MCF 10A (cell line): ENCODE measurements around the gene ZNF697. TPM values are rescaled to one million over a fixed set of nuclear protein-coding genes. Genes with fewer than 3 reads are reported as not detected.

Experiments
- BruUV-seq: library from RNA; stranded (reverse); fragments of 400-500 nt; replicated peaks from 2 replicates; lab custom pipeline; 2021; lab: Mats Ljungman, UMichigan
- CTCF ChIA-PET: fragments of 300-600 bp; sonication (Branson Sonifier 250); formaldehyde crosslinking; extraction: SDS; loops from one replicate; lab custom pipeline; 2021; ENCODE audit warnings: antibody characterized with exemption, inconsistent platforms; lab: Yijun Ruan, JAX
- POLR2A ChIA-PET: fragments of 300-600, 350-650 bp; sonication (Branson Sonifier 250); formaldehyde crosslinking; extraction: SDS; loops from one replicate; lab custom pipeline; 2020; ENCODE audit warnings: antibody characterized with exemption, inconsistent platforms; lab: Yijun Ruan, JAX
- DNase-seq: peaks from one replicate; pipeline ENCODE4 v3.0.0-alpha.2; 2018; ENCODE audit not compliant: unreplicated experiment
- H3K27ac Mint-ChIP-seq: one replicate; pipeline ENCODE4 v1.8.0; 2022; ENCODE audit warnings: mild to moderate bottlenecking, low read depth, mixed read lengths; ENCODE audit not compliant: unreplicated experiment
- H3K27me3 Mint-ChIP-seq: one replicate; pipeline ENCODE4 v1.8.0; 2022; ENCODE audit warnings: mixed read lengths; ENCODE audit not compliant: insufficient read depth, unreplicated experiment
- H3K36me3 Mint-ChIP-seq: one replicate; pipeline ENCODE4 v1.8.0; 2022; ENCODE audit warnings: mild to moderate bottlenecking, moderate library complexity, mixed read lengths; ENCODE audit not compliant: insufficient read depth, unreplicated experiment
- H3K4me1 Mint-ChIP-seq: one replicate; pipeline ENCODE4 v1.8.0; 2022; ENCODE audit warnings: mixed read lengths; ENCODE audit not compliant: insufficient read depth, unreplicated experiment
- H3K4me3 Mint-ChIP-seq: one replicate; pipeline ENCODE4 v1.8.0; 2022; ENCODE audit warnings: mild to moderate bottlenecking, moderate library complexity, mixed read lengths; ENCODE audit not compliant: unreplicated experiment
- H3K9me3 Mint-ChIP-seq: one replicate; pipeline ENCODE4 v1.8.0; 2022; ENCODE audit warnings: mixed read lengths; ENCODE audit not compliant: unreplicated experiment
- intact Hi-C: fragments of 100-400 bp; cut with micrococcal nuclease; formaldehyde crosslinking; loops from 2 replicates; pipeline ENCODE4 v1.14.1; 2022
- total RNA-seq: library from RNA; stranded (reverse); gene quantifications from 2 replicates; pipeline ENCODE4 v1.2.3, GENCODE V29; 2022
- TF ChIP-seq, protein P1 (sequence below): fragments of 200-600 bp; IDR thresholded peaks from one replicate; pipeline ENCODE4 v1.8.0; 2022; ENCODE audit warnings: antibody characterized with exemption, mild to moderate bottlenecking; ENCODE audit not compliant: unreplicated experiment

The ZNF697 gene
- total RNA-seq, 1 experiment from 2014 or later, result 13.2 TPM

DNA sequence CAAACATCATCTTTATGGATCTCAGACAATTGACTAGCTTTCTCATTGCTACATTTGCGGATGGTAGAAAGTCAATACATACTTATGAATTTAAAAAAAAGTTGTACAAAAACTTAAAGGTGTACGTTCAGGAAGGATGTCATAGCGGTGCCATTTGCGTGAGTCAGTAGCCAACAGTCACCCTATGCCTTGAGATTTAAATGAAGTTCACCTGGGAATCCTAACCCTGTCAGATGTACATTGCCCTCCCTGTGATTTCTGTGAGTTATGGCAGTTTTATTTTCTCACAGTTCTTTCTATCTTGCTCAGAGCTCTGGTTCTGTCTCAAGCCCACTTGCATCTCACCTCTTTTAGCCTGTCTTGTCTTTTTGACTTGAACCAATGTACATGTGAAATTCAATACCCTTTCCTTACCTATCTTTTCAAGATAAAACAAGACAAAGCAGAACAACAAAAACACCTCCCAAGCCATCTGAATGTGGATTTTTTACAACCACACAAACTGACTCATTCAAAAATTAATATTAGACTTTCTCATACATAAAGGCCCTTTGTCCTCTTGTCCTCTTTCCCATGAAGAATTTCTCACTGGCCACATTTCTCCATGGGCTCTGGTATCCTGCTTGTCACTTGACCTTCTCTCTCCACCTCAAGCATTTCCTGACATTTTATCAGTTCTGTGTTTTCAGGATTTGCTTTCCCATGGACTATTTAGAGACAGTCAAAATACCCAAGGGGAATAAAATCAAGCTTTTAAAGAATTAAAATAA, 25.3 kb upstream of the ZNF697 start:
- Mint-ChIP-seq H3K9me3 (no peaks in the 10 kb centered on the region), H3K4me3 (no peak overlapping the region), H3K36me3 (no peaks in the 10 kb centered on the region), H3K27me3 (no peaks in the 10 kb centered on the region), H3K27ac (no peak overlapping the region), H3K4me1 (peaks cover 21% of the 10 kb centered on the region)
- intact Hi-C loops, result no loop called here
- BruUV-seq, result no TSS peak
- TF ChIP-seq, protein P1, sequence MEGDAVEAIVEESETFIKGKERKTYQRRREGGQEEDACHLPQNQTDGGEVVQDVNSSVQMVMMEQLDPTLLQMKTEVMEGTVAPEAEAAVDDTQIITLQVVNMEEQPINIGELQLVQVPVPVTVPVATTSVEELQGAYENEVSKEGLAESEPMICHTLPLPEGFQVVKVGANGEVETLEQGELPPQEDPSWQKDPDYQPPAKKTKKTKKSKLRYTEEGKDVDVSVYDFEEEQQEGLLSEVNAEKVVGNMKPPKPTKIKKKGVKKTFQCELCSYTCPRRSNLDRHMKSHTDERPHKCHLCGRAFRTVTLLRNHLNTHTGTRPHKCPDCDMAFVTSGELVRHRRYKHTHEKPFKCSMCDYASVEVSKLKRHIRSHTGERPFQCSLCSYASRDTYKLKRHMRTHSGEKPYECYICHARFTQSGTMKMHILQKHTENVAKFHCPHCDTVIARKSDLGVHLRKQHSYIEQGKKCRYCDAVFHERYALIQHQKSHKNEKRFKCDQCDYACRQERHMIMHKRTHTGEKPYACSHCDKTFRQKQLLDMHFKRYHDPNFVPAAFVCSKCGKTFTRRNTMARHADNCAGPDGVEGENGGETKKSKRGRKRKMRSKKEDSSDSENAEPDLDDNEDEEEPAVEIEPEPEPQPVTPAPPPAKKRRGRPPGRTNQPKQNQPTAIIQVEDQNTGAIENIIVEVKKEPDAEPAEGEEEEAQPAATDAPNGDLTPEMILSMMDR, result no peak
- ChIA-PET CTCF (interaction anchor here (0.6 to 9.6 kb wide), 10 partner anchors 12 to 236 kb away, joined by 3 to 260 read pairs (median 26); partner anchors contain the start of gene ZNF697), POLR2A (interaction anchor here (0.9 to 8.7 kb wide), 9 partner anchors 9 to 68 kb away, joined by 3 to 161 read pairs (median 7); partner anchors contain the start of gene ZNF697)
- no peak for DNase-seq

DNA sequence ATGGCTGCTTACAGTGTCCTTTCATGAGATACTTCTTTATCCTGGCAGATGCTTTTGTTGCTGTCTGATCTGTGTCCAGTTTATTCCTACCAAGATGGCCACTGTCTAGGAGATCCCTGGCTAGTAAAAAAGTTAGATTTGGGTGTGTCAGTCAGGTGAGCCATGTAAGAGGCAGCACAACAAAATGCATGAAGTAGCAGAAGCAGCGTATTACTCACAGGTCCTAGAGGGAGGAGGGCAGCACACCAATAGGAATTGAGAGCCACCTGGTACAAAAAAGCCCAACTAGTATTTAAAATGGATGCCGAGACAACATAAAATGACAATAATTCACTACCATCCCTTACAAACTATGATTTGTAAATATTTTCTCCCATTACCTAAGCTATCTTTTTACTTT, 22.8 kb upstream of the ZNF697 start:
- CTCF ChIA-PET, result interaction anchor here (0.9 to 9.6 kb wide), 2 partner anchors 24 to 61 kb away, joined by 3 to 134 read pairs; partner anchors contain the start of gene ZNF697
- H3K36me3 Mint-ChIP-seq, result no peaks in the 10 kb centered on the region
- BruUV-seq, result no TSS peak
- no peaks in the 10 kb centered on the region for H3K27me3 Mint-ChIP-seq
- TF ChIP-seq, protein P1, result no peak
- H3K4me3 Mint-ChIP-seq, result no peak overlapping the region
- intact Hi-C loops, result no loop called here
- no peak for DNase-seq
- POLR2A ChIA-PET, result interaction anchor here (8.7 kb wide), 1 partner anchor 20 kb away, joined by 161 read pairs; the partner anchor contains the start of gene ZNF697
- no peaks in the 10 kb centered on the region for H3K9me3 Mint-ChIP-seq
- no peak overlapping the region for H3K27ac Mint-ChIP-seq
- peaks cover 20% of the 10 kb centered on the region for H3K4me1 Mint-ChIP-seq

DNA sequence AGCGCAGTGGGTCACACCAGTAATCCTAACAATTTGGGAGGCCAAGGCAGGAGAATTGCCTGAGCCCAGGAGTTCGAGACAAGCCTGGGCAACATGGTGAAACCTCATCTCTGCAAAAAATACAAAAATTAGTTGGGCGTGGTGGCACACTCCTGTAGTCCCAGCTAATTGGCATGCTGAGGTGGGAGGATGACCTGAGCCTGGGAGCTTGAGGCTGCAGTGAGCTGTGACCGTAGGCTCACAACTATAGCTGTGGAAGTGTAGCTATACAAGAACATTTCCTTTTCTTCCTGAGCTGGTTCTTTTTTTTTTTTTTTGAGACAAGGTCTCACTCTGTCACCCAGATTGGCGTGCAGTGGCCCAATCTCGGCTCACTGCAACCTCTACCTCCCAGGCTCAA, 19.1 kb upstream of the ZNF697 start:
- Mint-ChIP-seq H3K4me1 (peaks cover 2% of the 10 kb centered on the region), H3K27ac (no peak overlapping the region), H3K9me3 (no peaks in the 10 kb centered on the region), H3K4me3 (no peak overlapping the region), H3K27me3 (no peaks in the 10 kb centered on the region), H3K36me3 (no peaks in the 10 kb centered on the region)
- intact Hi-C loops, result no loop called here
- BruUV-seq, result no TSS peak
- DNase-seq, result no peak
- TF ChIP-seq, protein P1, result no peak
- POLR2A ChIA-PET, result interaction anchor here (0.9 to 1.1 kb wide), 2 partner anchors 13 to 19 kb away, joined by 3 to 4 read pairs; no protein-coding TSS in a partner anchor
- CTCF ChIA-PET, result interaction anchor here (0.8 to 1.0 kb wide), 2 partner anchors 48 to 63 kb away, joined by 3 read pairs; no protein-coding TSS in a partner anchor

DNA sequence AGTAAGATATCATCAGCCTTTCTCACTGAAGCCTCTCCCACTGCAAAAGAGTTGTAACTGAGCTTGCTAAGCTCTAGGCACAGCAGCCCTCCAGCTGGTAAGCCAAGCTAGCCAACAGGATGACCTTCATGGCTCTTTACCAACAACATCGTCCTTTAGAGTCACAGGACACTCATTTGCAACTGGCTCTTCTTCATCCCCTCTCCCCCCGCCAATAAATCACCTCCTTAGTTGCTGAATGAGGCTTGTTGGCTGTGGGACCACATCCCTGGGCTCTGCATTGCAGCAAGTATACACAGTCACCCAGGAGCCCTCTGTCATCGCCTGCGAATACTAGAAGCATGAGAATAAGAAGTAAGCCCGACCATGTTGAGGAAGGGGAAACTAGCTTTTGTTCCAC, 16.0 kb upstream of the ZNF697 start:
- BruUV-seq, result no TSS peak
- Mint-ChIP-seq H3K9me3 (no peaks in the 10 kb centered on the region), H3K36me3 (no peaks in the 10 kb centered on the region), H3K4me1 (peaks cover 6% of the 10 kb centered on the region), H3K4me3 (no peak overlapping the region), H3K27ac (no peak overlapping the region), H3K27me3 (peaks cover 11% of the 10 kb centered on the region)
- CTCF ChIA-PET, result interaction anchor here (0.7 to 5.9 kb wide), 5 partner anchors 11 to 67 kb away, joined by 3 to 99 read pairs (median 5); no protein-coding TSS in a partner anchor
- TF ChIP-seq, protein P1, result no peak
- intact Hi-C loops, result no loop called here
- POLR2A ChIA-PET, result interaction anchor here (0.9 to 1.5 kb wide), 5 partner anchors 10 to 47 kb away, joined by 3 to 7 read pairs (median 3); partner anchors contain the start of gene ZNF697
- no peak for DNase-seq
